ENCODE measurements around the gene CD99. TPM values are rescaled to one million over a fixed set of nuclear protein-coding genes. Genes with fewer than 3 reads are reported as not detected.

Gene CD99
- total RNA-seq, 2 donors from 2014 or later = 490 to 527 TPM

- no peak for TF ChIP-seq CTCF (IDR thresholded peaks at IDR 0.05)
- Histone ChIP-seq H3K4me3 (no peak overlapping the region), H3K27ac (no peak overlapping the region), H3K27me3 (replicated peaks; ENCODE audit: insufficient read depth) (no peaks in the 10 kb centered on the region), H3K36me3 (no peaks in the 10 kb centered on the region), H3K9me3 (no peaks in the 10 kb centered on the region), H3K4me1 (ENCODE audit: control insufficient read depth in 1 of 2, low read depth in 2 of 2) (no peaks in the 10 kb centered on the region)
- ATAC-seq (ENCODE audit: insufficient number of reproducible peaks, low FRiP score, low read depth) (no peak), DNase-seq (ENCODE audit: low spot score) (no peak)
Measured at GRCh38 chrX:2656257-2656836, 34.7 kb upstream of the CD99 start.

GRCh38 chrX:2657532-2658113, 33.5 kb upstream of the CD99 start:
- no peaks in the 10 kb centered on the region for H3K27me3 ChIP-seq (replicated peaks; ENCODE audit: insufficient read depth)
- H3K4me1 ChIP-seq (ENCODE audit: control insufficient read depth in 1 of 2, low read depth in 2 of 2) = no peaks in the 10 kb centered on the region
- no peaks in the 10 kb centered on the region for H3K36me3 ChIP-seq
- H3K4me3 ChIP-seq = no peak overlapping the region
- DNase-seq (ENCODE audit: low spot score) (no peak), ATAC-seq (ENCODE audit: insufficient number of reproducible peaks, low FRiP score, low read depth) (no peak)
- no peaks in the 10 kb centered on the region for H3K9me3 ChIP-seq
- no peak for TF ChIP-seq CTCF (IDR thresholded peaks at IDR 0.05)
- no peak overlapping the region for H3K27ac ChIP-seq

GRCh38 chrX:2658585-2659292, 32.4 kb upstream of the CD99 start:
- DNase-seq (ENCODE audit: low spot score) (no peak), ATAC-seq (ENCODE audit: insufficient number of reproducible peaks, low FRiP score, low read depth) (no peak)
- no peaks in the 10 kb centered on the region for H3K9me3 ChIP-seq
- no peaks in the 10 kb centered on the region for H3K27me3 ChIP-seq (replicated peaks; ENCODE audit: insufficient read depth)
- H3K4me1 ChIP-seq (ENCODE audit: control insufficient read depth in 1 of 2, low read depth in 2 of 2) = no peaks in the 10 kb centered on the region
- H3K36me3 ChIP-seq = no peaks in the 10 kb centered on the region
- H3K4me3 ChIP-seq = no peak overlapping the region
- TF ChIP-seq CTCF (IDR thresholded peaks at IDR 0.05) = no peak
- no peak overlapping the region for H3K27ac ChIP-seq

GRCh38 chrX:2662586-2662985, 28.5 kb upstream of the CD99 start:
- Histone ChIP-seq H3K36me3 (no peaks in the 10 kb centered on the region), H3K4me3 (no peak overlapping the region), H3K4me1 (ENCODE audit: control insufficient read depth in 1 of 2, low read depth in 2 of 2) (no peaks in the 10 kb centered on the region), H3K27me3 (replicated peaks; ENCODE audit: insufficient read depth) (no peaks in the 10 kb centered on the region), H3K9me3 (no peaks in the 10 kb centered on the region), H3K27ac (no peak overlapping the region)
- no peak for DNase-seq (ENCODE audit: low spot score)
- no peak for TF ChIP-seq CTCF (IDR thresholded peaks at IDR 0.05)
- no peak for ATAC-seq (ENCODE audit: insufficient number of reproducible peaks, low FRiP score, low read depth)

GRCh38 chrX:2664502-2664901, 26.6 kb upstream of the CD99 start:
- TF ChIP-seq CTCF (IDR thresholded peaks at IDR 0.05) = no peak
- Histone ChIP-seq H3K36me3 (no peaks in the 10 kb centered on the region), H3K4me1 (ENCODE audit: control insufficient read depth in 1 of 2, low read depth in 2 of 2) (no peaks in the 10 kb centered on the region), H3K27ac (peak overlapping the region in 1 of 2 donors; percentile 41), H3K9me3 (no peaks in the 10 kb centered on the region), H3K27me3 (replicated peaks; ENCODE audit: insufficient read depth) (no peaks in the 10 kb centered on the region), H3K4me3 (no peak overlapping the region)
- DNase-seq (ENCODE audit: low spot score) (peak; percentile 17), ATAC-seq (ENCODE audit: insufficient number of reproducible peaks, low FRiP score, low read depth) (no peak)
